Stimulated activated CD4-positive, alpha-beta T cell treated with anti-CD3 and anti-CD28 coated beads, TNF-alpha, amount 100 ng/mL, for 1 hour (primary cell): ENCODE results near the gene SETD1B.
A peak's percentile ranks its signal among the peaks of the same experiment; 100 is the strongest.
"Not testable (repeated sequence)": the region's sequence is repeated elsewhere in the genome, so short reads cannot be mapped to it uniquely, and the experiment has no call there.

Experiments
- DNase-seq, 3 donors: peaks; one replicate each; pipeline ENCODE4 v3.0.0-alpha.2; 2020; ENCODE audit warnings: low read depth in 3 of 3, low spot score in 1 of 3

Gene SETD1B

GRCh38 chr12:121779422-121779895 is 24.4 kb upstream of the SETD1B start:
- no peak for DNase-seq

DNA sequence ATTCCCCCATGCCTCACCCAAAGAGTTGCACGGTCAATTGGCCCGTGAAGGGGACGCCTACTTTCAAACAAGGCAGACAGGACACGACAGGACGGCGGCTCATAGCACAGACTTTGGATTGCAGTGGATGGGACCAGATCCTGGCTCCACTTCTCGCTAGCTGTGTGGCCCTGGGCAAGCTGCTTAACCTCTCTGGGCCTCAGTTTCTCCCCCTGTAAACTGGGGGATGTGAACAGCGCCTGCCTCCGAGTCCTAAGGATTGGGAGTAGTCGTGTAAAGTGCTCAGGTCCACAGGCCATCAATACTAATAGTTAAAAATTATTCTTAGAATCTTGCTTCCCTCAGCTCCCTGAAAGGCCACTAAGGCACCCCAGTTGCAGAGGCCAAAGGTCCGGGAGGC is 23.4 kb upstream of the SETD1B start:
- no peak for DNase-seq

GRCh38 chr12:121781484-121781997 is 22.3 kb upstream of the SETD1B start:
- DNase-seq = no peak

GRCh38 chr12:121781998-121782979 is 21.5 kb upstream of the SETD1B start:
- peak in 1 of 3 donors; percentile 53 for DNase-seq

- no peak for DNase-seq
These were observed 20.0 kb upstream of the SETD1B start for GRCh38 chr12:121783766-121784165.

DNA sequence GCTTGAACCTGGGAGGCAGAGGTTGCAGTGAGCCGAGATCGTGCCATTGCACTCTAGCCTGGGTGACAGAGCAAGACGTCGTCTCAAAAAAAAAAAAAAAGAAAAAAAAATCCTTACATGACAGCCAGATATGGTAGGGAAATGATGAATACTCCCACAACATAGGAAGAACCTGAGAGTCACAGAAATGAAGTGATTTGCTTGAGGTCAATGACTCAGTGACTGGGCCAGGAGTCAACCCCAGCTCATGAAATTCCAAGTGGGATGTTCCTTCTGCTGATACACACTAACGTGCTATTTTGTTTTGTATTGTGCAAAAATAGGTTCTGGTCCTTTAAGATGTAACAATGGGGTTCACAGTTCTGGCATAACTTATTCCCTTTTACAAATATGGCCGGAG is 19.3 kb upstream of the SETD1B start:
- DNase-seq = no peak

DNA sequence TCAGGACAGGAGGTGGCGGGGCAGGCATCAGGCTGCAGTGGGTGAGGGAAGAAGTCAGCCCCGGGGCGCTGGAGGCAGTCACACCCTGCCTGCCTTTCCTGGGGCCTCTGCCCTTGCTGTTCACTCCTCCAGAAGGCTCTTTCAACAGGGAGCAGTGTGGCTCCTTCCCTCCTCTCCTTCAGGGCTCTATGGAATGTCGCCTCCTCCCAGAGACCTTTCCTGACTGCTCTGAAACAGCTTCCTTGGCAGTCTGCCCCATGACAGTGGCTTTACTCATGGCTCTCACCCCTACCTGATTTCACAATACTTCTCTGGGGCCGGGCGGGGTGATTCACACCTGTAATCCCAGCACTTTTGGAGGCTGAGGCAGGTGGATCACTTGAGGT is 17.4 kb upstream of the SETD1B start:
- no peak for DNase-seq

DNA sequence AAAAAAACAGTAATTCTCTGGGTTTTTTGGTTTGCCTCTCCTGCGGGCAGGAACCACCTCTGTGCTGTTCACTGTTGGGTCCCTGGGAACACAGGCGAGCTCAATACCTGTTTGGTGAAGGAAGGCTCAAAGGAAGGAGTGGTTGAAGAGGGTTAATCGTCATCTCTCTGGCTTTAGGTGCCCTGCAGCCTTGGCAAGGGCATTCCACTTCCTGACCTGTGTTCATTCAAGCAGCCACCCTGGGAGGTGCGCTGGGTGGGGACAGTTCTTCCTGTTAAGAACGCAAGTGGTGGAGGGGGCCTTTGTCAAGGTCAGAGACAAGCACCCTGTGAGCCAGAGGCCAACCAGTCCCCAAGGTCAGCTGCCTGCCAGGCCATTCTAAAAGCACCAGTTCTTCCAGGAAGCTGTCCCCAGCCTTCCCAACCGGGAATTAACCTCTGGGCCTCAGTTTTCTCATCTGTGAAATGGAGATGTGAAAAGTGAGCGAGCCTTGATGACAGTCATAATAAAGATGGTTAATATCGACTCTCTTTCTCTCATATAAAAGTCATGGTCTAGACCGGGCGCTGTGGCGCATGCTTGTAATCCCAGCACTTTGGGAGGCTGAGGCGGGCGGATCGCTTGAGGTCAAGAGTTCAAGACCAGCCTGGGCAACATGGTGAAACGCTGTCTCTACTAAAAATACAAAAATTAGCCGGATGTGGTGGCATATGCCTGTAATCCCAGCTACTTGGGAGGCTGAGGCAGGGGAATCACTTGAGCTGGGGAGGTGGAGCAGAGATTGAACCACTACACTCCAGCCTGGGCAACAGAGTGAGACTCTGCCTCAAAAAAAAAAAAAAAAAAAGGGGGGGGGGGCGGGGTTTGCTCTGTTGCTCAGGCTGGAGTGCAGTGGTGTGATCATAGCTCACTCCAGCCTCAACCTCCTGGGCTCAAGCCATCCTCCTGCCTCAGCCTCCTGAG is 16.5 kb upstream of the SETD1B start:
- DNase-seq = no peak

- DNase-seq = no peak
These were observed 15.5 kb upstream of the SETD1B start for GRCh38 chr12:121788176-121788818.

DNA sequence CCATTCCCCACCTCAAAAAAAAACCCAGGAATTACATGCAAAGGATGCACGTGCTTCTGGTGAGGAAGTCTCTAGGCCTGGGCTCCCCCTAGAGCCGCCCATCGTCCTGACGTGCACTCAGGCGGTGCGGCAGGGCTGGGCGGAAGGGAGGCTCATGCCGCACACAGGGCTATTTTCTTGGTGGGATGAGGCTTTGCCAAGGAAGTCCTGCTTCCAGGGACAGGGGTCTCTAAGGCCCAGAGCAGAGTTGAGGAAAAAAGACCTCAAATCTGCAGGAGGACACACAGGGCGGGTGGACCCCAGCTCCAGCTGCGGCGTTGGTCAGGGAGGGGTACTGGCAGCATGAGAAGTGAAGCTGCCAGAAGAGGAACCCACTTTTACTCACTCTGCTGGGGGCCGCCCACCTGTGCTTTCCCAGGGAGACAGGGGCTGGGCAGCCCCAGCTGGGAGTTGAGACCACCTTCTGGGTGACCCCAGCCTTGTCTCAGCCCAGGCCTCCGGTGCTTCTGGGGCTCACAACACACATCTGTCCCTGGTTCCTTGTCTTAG is 14.5 kb upstream of the SETD1B start:
- DNase-seq = no peak

GRCh38 chr12:121789800-121790728 is 13.7 kb upstream of the SETD1B start:
- DNase-seq = peak; percentile 84 to 88 (median 86)

- not testable (repeated sequence) for DNase-seq
These were observed 13.0 kb upstream of the SETD1B start for GRCh38 chr12:121790785-121791184.

GRCh38 chr12:121791671-121792551 is 11.9 kb upstream of the SETD1B start:
- DNase-seq = no peak

DNA sequence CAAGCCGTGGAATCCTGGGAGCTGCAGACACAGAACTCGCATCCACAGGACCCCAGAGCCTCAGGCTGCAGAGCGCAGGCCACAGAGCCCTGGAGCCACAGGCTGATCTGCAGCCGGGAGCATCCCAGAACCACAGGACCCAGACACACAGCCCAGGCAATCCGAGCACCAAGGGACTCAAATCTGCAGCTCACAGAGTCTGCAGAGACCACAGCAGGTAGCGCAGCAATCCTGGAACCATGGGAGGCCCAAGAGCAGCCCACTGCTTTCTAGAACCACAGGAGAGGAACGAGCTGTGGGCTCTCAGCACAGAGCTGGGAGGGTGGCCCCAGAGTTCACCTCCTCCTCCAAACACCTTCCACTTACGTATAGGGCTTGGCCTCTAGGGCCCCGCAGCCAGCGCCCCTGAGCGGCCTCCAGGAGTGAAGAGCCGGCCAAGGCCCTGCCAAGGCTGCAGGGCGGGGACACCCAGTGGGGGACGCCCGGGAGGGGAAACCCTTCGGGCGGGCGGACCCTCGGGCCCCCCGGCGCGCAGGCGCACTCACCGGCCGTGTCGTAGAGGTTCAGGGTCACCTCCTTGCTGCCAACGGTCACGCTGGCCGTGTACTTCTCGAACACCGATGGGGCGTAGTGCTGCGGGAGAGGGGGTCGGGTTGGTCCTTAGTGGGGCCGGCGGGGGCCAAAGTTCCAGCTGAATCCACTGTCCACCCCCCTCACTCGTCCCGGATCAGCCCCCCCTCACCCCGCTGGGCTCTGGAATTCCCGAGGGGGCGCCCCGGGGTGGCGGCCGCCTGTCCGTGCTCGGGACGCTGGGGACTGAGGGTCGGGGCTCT is 11.0 kb upstream of the SETD1B start:
- DNase-seq = no peak

- no peak for DNase-seq
These were observed 10.4 kb upstream of the SETD1B start, which contains the start of gene RHOF for GRCh38 chr12:121793440-121793837. TSS of gene RHOF (minus strand) at chr12:121793688. CDS start at chr12:121793633, 55 bp downstream.

DNA sequence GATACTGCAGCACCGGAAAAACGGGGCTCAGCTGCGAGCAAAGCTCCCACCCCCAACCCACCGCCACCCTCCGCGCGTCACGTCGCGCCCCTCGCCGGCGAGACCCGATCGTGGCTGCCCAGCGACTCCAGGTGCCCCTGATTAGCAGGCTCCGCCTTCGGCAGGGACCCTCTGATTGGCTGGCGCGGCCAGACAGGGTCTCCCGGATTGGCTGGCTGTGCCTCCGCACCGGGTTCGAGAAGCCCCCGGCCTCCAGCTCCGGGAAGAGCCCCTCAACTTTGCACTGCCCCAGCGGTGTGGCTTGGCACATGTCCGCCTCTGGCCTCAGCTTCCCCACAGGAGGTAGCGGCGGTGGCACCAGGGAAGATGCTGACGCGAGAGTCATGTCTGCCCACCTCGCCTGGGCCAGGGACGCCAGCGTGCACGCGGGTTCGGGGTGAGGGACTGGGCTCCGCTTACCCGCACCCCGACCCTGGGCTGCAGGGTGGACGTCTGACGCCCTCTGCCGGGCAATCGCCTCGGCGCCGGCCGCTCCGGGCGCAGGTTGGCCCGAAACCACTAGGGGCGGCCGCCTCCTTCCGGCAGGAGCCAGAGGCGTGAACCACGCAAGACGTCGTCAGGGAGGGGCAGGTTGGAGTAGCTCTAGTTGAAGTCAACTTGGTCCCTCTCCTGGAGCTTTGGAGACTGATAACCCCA is 9.8 kb upstream of the SETD1B start:
- peak; percentile 87 to 93 (median 93) for DNase-seq

GRCh38 chr12:121794534-121795033 is 9.2 kb upstream of the SETD1B start:
- no peak for DNase-seq
